ENCODE results near the gene CALCOCO1.
A peak's percentile ranks its signal among the peaks of the same experiment; 100 is the strongest.

The CALCOCO1 gene

GRCh38 chr12:53756300-53757100, 29.2 kb upstream of the CALCOCO1 start:
- H3K9ac ChIP-seq (ENCODE audit: insufficient read length, low read depth): no peak overlapping the region
- H3K4me3 ChIP-seq (ENCODE audit: insufficient read length, low read depth): peak overlapping the region; percentile 10
- H3K27me3 ChIP-seq (ENCODE audit: insufficient read depth, insufficient read length): peaks cover 67% of the 10 kb centered on the region
- TF ChIP-seq SUZ12 (IDR thresholded peaks at IDR 0.05; ENCODE audit: extremely low read depth, insufficient read depth, insufficient read length) (no peak), ZNF274 (IDR thresholded peaks at IDR 0.05; ENCODE audit: low read depth, low read length) (no peak), YY1 (IDR thresholded peaks at IDR 0.05; ENCODE audit: insufficient read depth, insufficient read length) (no peak)
- no peaks in the 10 kb centered on the region for H3K9me3 ChIP-seq (ENCODE audit: insufficient read depth, low read length)
- H3K4me1 ChIP-seq (ENCODE audit: insufficient read depth, insufficient read length): no peaks in the 10 kb centered on the region
- H3K36me3 ChIP-seq (ENCODE audit: insufficient read depth, insufficient read length, low read length): no peaks in the 10 kb centered on the region
- no peak for DNase-seq (ENCODE audit: low read depth, low spot score)

DNA sequence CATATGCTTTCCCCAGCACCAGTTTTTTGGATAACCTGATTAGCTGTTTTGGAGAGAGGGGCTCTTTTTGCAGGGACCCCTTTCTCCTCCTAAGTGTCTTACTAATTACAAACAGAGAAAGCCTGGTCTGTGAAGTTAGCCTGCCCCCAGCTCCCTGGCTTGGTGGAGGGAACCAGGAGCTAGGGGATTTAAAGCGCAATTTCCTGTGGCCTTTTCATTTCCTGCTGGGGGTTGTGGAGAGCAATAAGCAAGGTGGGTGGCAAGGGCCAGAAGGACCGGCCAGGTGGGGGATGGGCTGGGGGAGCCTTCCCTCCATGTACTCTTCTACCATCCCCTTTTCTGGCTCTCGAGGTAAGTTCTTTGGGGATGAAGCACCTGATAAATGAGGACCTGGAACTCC, 28.6 kb upstream of the CALCOCO1 start:
- Histone ChIP-seq H3K9me3 (ENCODE audit: insufficient read depth, low read length) (no peaks in the 10 kb centered on the region), H3K27me3 (ENCODE audit: insufficient read depth, insufficient read length) (peaks cover 73% of the 10 kb centered on the region), H3K4me3 (ENCODE audit: insufficient read length, low read depth) (no peak overlapping the region), H3K4me1 (ENCODE audit: insufficient read depth, insufficient read length) (peaks cover under 1% of the 10 kb centered on the region), H3K36me3 (ENCODE audit: insufficient read depth, insufficient read length, low read length) (no peaks in the 10 kb centered on the region), H3K9ac (ENCODE audit: insufficient read length, low read depth) (no peak overlapping the region)
- DNase-seq (ENCODE audit: low read depth, low spot score): no peak
- TF ChIP-seq YY1 (IDR thresholded peaks at IDR 0.05; ENCODE audit: insufficient read depth, insufficient read length) (no peak), ZNF274 (IDR thresholded peaks at IDR 0.05; ENCODE audit: low read depth, low read length) (no peak), SUZ12 (IDR thresholded peaks at IDR 0.05; ENCODE audit: extremely low read depth, insufficient read depth, insufficient read length) (no peak)

- DNase-seq (ENCODE audit: low read depth, low spot score): no peak
- no peak overlapping the region for H3K9ac ChIP-seq (ENCODE audit: insufficient read length, low read depth)
- H3K36me3 ChIP-seq (ENCODE audit: insufficient read depth, insufficient read length, low read length): no peaks in the 10 kb centered on the region
- TF ChIP-seq SUZ12 (IDR thresholded peaks at IDR 0.05; ENCODE audit: extremely low read depth, insufficient read depth, insufficient read length) (no peak), ZNF274 (IDR thresholded peaks at IDR 0.05; ENCODE audit: low read depth, low read length) (no peak), YY1 (IDR thresholded peaks at IDR 0.05; ENCODE audit: insufficient read depth, insufficient read length) (no peak)
- peaks cover 77% of the 10 kb centered on the region for H3K27me3 ChIP-seq (ENCODE audit: insufficient read depth, insufficient read length)
- no peaks in the 10 kb centered on the region for H3K9me3 ChIP-seq (ENCODE audit: insufficient read depth, low read length)
- H3K4me1 ChIP-seq (ENCODE audit: insufficient read depth, insufficient read length): peaks cover 5% of the 10 kb centered on the region
- H3K4me3 ChIP-seq (ENCODE audit: insufficient read length, low read depth): no peak overlapping the region
These were observed 28.2 kb upstream of the CALCOCO1 start for GRCh38 chr12:53755451-53755891.

DNA sequence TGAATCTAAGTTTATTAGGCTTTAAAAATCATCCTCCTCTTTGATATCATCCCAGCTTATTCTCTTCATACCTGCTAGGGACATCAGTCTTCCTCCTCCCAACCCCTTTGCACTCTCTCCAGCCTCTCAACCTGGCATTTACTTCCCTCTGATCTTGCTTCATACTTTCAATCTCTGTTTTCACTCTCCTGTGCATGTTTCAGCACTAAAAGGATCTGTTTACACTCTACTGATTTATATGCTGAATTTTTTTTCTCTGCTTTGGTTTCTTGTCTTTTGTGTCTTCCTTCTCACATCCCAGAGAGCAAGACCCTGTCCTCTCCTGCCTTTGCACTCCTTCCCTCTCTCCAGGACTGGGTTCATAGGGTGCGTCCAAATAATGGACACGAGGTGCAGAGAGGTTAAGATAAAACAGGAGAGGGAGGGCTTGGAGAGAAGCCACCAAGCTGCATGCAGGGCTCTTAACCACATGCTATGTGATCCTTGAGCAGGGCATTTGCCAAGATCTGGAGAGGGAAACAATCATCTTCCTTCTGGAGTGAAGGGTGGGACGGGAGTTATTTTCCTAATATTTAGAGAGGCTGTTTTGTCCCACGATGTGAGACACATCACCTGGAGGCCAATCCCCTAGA, 27.5 kb upstream of the CALCOCO1 start:
- DNase-seq (ENCODE audit: low read depth, low spot score): no peak
- Histone ChIP-seq H3K4me3 (ENCODE audit: insufficient read length, low read depth) (no peak overlapping the region), H3K9ac (ENCODE audit: insufficient read length, low read depth) (no peak overlapping the region), H3K36me3 (ENCODE audit: insufficient read depth, insufficient read length, low read length) (no peaks in the 10 kb centered on the region), H3K4me1 (ENCODE audit: insufficient read depth, insufficient read length) (peaks cover 7% of the 10 kb centered on the region), H3K9me3 (ENCODE audit: insufficient read depth, low read length) (no peaks in the 10 kb centered on the region), H3K27me3 (ENCODE audit: insufficient read depth, insufficient read length) (peaks cover 81% of the 10 kb centered on the region)
- TF ChIP-seq YY1 (IDR thresholded peaks at IDR 0.05; ENCODE audit: insufficient read depth, insufficient read length) (no peak), ZNF274 (IDR thresholded peaks at IDR 0.05; ENCODE audit: low read depth, low read length) (no peak), SUZ12 (IDR thresholded peaks at IDR 0.05; ENCODE audit: extremely low read depth, insufficient read depth, insufficient read length) (no peak)

- Histone ChIP-seq H3K9me3 (ENCODE audit: insufficient read depth, low read length) (no peaks in the 10 kb centered on the region), H3K27me3 (ENCODE audit: insufficient read depth, insufficient read length) (peaks cover 83% of the 10 kb centered on the region), H3K36me3 (ENCODE audit: insufficient read depth, insufficient read length, low read length) (no peaks in the 10 kb centered on the region), H3K4me3 (ENCODE audit: insufficient read length, low read depth) (no peak overlapping the region), H3K9ac (ENCODE audit: insufficient read length, low read depth) (no peak overlapping the region), H3K4me1 (ENCODE audit: insufficient read depth, insufficient read length) (peaks cover 7% of the 10 kb centered on the region)
- TF ChIP-seq YY1 (IDR thresholded peaks at IDR 0.05; ENCODE audit: insufficient read depth, insufficient read length): no peak
- TF ChIP-seq SUZ12 (IDR thresholded peaks at IDR 0.05; ENCODE audit: extremely low read depth, insufficient read depth, insufficient read length): no peak
- no peak for TF ChIP-seq ZNF274 (IDR thresholded peaks at IDR 0.05; ENCODE audit: low read depth, low read length)
- DNase-seq (ENCODE audit: low read depth, low spot score): no peak
These were observed 26.9 kb upstream of the CALCOCO1 start for GRCh38 chr12:53754188-53754585.

GRCh38 chr12:53752621-53753020, 25.4 kb upstream of the CALCOCO1 start:
- no peaks in the 10 kb centered on the region for H3K9me3 ChIP-seq (ENCODE audit: insufficient read depth, low read length)
- H3K4me3 ChIP-seq (ENCODE audit: insufficient read length, low read depth): no peak overlapping the region
- DNase-seq (ENCODE audit: low read depth, low spot score): no peak
- H3K36me3 ChIP-seq (ENCODE audit: insufficient read depth, insufficient read length, low read length): no peaks in the 10 kb centered on the region
- H3K27me3 ChIP-seq (ENCODE audit: insufficient read depth, insufficient read length): peaks cover 83% of the 10 kb centered on the region
- no peak for TF ChIP-seq YY1 (IDR thresholded peaks at IDR 0.05; ENCODE audit: insufficient read depth, insufficient read length)
- no peak for TF ChIP-seq ZNF274 (IDR thresholded peaks at IDR 0.05; ENCODE audit: low read depth, low read length)
- no peak for TF ChIP-seq SUZ12 (IDR thresholded peaks at IDR 0.05; ENCODE audit: extremely low read depth, insufficient read depth, insufficient read length)
- peaks cover 7% of the 10 kb centered on the region for H3K4me1 ChIP-seq (ENCODE audit: insufficient read depth, insufficient read length)
- H3K9ac ChIP-seq (ENCODE audit: insufficient read length, low read depth): no peak overlapping the region

DNA sequence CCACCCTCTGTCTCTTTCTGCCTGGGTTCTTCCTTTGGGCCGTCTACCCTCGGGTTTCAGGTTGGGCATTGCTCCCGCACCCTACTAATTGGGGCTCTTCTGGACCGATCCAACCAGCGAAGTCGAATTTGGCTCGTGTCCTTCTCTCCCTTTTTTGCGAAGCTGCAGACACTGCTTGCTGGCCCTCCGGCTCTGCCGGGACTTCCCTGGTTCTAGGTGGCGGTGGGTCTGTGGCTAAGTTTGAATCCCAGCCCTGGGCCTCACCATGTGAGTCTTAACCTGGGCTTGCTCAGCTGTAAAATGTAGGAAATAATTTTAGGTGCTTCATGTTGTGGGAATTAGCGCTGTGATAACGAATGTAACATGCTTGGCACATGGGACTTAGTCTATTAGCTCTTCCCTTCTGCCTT, 24.9 kb upstream of the CALCOCO1 start:
- peaks cover 83% of the 10 kb centered on the region for H3K27me3 ChIP-seq (ENCODE audit: insufficient read depth, insufficient read length)
- H3K4me1 ChIP-seq (ENCODE audit: insufficient read depth, insufficient read length): peaks cover 7% of the 10 kb centered on the region
- DNase-seq (ENCODE audit: low read depth, low spot score): no peak
- no peaks in the 10 kb centered on the region for H3K36me3 ChIP-seq (ENCODE audit: insufficient read depth, insufficient read length, low read length)
- TF ChIP-seq SUZ12 (IDR thresholded peaks at IDR 0.05; ENCODE audit: extremely low read depth, insufficient read depth, insufficient read length) (no peak), ZNF274 (IDR thresholded peaks at IDR 0.05; ENCODE audit: low read depth, low read length) (no peak), YY1 (IDR thresholded peaks at IDR 0.05; ENCODE audit: insufficient read depth, insufficient read length) (no peak)
- peak overlapping the region; percentile 53 for H3K4me3 ChIP-seq (ENCODE audit: insufficient read length, low read depth)
- H3K9me3 ChIP-seq (ENCODE audit: insufficient read depth, low read length): no peaks in the 10 kb centered on the region
- no peak overlapping the region for H3K9ac ChIP-seq (ENCODE audit: insufficient read length, low read depth)
